Breast epithelium (tissue), 3 donors: Measurements from ENCODE around the gene LPP.

ENCODE experiments used
- POLR2A ChIP-seq: fragments of 450-650 bp; IDR thresholded peaks from one replicate; pipeline ENCODE4 v1.6.1; 2016; ENCODE audit warnings: antibody characterized with exemption, mild to moderate bottlenecking, moderate library complexity
- TF ChIP-seq, protein P1 (sequence below), 3 donors: fragments of 450-650 bp; IDR thresholded peaks; one replicate each; pipeline ENCODE4 v1.5.1; 2016 to 2017; ENCODE audit warnings: antibody characterized with exemption in 3 of 3, mild to moderate bottlenecking in 3 of 3, moderate library complexity in 3 of 3

DNA sequence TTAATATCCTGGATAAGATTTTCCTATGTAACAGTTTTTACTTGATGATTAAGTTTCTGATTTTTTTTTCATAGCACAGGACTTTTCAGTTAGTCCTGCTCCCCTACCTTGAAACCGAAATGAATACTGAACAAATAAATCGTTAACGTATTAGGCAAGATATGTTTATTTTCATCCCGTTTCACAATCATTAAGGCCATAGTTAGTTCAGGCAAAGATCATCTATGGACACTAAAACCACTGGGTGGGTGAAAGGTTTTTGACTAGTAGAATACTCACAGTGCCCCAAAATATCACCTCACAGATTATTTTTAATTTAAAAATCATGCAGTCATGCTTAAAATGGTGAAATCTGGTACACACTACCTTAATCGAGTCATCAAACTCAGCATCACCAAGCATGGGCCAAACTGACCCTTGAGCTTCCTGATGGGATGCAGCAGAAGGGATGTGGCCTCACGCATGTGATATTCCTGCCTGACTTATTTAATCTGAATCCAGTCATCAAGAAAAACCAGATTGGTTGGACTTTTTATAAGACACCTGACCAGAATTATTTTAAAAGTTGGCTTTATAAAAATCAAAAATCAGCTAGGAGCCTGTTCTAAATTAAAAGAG lies 365.0 kb downstream of the LPP start:
- TF ChIP-seq, protein P1, sequence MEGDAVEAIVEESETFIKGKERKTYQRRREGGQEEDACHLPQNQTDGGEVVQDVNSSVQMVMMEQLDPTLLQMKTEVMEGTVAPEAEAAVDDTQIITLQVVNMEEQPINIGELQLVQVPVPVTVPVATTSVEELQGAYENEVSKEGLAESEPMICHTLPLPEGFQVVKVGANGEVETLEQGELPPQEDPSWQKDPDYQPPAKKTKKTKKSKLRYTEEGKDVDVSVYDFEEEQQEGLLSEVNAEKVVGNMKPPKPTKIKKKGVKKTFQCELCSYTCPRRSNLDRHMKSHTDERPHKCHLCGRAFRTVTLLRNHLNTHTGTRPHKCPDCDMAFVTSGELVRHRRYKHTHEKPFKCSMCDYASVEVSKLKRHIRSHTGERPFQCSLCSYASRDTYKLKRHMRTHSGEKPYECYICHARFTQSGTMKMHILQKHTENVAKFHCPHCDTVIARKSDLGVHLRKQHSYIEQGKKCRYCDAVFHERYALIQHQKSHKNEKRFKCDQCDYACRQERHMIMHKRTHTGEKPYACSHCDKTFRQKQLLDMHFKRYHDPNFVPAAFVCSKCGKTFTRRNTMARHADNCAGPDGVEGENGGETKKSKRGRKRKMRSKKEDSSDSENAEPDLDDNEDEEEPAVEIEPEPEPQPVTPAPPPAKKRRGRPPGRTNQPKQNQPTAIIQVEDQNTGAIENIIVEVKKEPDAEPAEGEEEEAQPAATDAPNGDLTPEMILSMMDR (IDR thresholded peaks at IDR 0.05): no peak
- TF ChIP-seq POLR2A: no peak
